Stimulated activated CD4-positive, alpha-beta T cell treated with anti-CD3 and anti-CD28 coated beads, Interleukin-1b, Interleukin-23, amount 100 ng/mL, for 24 hours (primary cell): ENCODE measurements around the gene TRIM51G.
"Not testable (repeated sequence)": the region's sequence is repeated elsewhere in the genome, so short reads cannot be mapped to it uniquely, and the experiment has no call there.

Experiments
- DNase-seq, 4 experiments: peaks; one replicate each; pipeline ENCODE4 v3.0.0-alpha.2; 2020; ENCODE audit warnings: low read depth in 4 of 4, low spot score in 1 of 4

TRIM51G gene

GRCh38 chr11:48983785-48984184 is at the start of gene TRIM51G:
Gene TRIM51G, minus strand, starts transcription at chr11:48983885. Its CDS starts 2,190 bp downstream, at chr11:48981695.
- DNase-seq: not testable (repeated sequence)

- DNase-seq: not testable (repeated sequence)
These were observed 44.8 kb upstream of the TRIM51G start, which contains the start of gene TRIM49B for GRCh38 chr11:49028523-49028922. Gene TRIM49B, plus strand, starts transcription at chr11:49028823. Its CDS starts 2,777 bp downstream, at chr11:49031600.

- not testable (repeated sequence) for DNase-seq
These were observed 15.1 kb downstream of the TRIM51G start for GRCh38 chr11:48968592-48968991.

GRCh38 chr11:48955315-48956049 is 28.2 kb downstream of the TRIM51G start:
- DNase-seq: not testable (repeated sequence)

GRCh38 chr11:48945796-48946195 is 37.9 kb downstream of the TRIM51G start:
- not testable (repeated sequence) for DNase-seq
